Measurements from ENCODE around the gene SLC25A4. TPM values are rescaled to one million over a fixed set of nuclear protein-coding genes. Genes with fewer than 3 reads are reported as not detected.
A peak's percentile ranks its signal among the peaks of the same experiment; 100 is the strongest.

SLC25A4 gene
- total RNA-seq, 6 experiments from 2014 or later, result 24.1 to 36.7 (median 27.0) TPM

DNA sequence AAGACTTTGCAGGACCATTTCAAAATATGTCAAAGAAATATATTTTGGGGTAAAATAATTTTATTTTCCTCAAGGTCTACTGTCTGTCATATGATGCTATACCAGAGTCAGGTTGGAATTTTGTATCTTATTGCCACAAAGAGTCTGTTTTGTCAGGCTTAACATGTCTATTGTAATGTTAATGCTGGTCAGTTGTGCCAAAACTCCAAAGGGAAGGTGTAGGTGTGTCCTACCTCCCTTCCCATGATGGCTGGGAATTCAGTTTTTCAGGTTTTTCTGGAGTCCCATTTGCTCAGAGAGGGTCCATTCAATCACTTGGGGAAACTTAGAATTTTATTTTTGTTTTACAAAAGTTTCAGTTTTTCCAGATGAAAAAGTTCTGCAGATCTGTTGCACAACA lies 33.3 kb upstream of the SLC25A4 start:
- ATAC-seq (peak in 1 of 4 donors; percentile 2), DNase-seq (no peak)
- H3K4me1 ChIP-seq, result peaks cover 0 to 41% (median 18%) of the 10 kb centered on the region in 4 donors
- TF ChIP-seq, protein P1, sequence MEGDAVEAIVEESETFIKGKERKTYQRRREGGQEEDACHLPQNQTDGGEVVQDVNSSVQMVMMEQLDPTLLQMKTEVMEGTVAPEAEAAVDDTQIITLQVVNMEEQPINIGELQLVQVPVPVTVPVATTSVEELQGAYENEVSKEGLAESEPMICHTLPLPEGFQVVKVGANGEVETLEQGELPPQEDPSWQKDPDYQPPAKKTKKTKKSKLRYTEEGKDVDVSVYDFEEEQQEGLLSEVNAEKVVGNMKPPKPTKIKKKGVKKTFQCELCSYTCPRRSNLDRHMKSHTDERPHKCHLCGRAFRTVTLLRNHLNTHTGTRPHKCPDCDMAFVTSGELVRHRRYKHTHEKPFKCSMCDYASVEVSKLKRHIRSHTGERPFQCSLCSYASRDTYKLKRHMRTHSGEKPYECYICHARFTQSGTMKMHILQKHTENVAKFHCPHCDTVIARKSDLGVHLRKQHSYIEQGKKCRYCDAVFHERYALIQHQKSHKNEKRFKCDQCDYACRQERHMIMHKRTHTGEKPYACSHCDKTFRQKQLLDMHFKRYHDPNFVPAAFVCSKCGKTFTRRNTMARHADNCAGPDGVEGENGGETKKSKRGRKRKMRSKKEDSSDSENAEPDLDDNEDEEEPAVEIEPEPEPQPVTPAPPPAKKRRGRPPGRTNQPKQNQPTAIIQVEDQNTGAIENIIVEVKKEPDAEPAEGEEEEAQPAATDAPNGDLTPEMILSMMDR (IDR thresholded peaks at IDR 0.05), result no peak
- TF ChIP-seq POLR2A (IDR thresholded peaks at IDR 0.05), result no peak
- no peak overlapping the region for H3K4me3 ChIP-seq
- H3K9me3 ChIP-seq, result no peaks in the 10 kb centered on the region
- H3K27ac ChIP-seq, result peak overlapping the region in 2 of 3 donors; percentile 73 to 76
- no peaks in the 10 kb centered on the region for H3K36me3 ChIP-seq
- no peaks in the 10 kb centered on the region for H3K27me3 ChIP-seq
- intact Hi-C loops (cut with DNase I), result no loop called here

- peaks cover 0 to 37% (median 15%) of the 10 kb centered on the region in 4 donors for H3K4me1 ChIP-seq
- WGBS (ENCODE audit: insufficient coverage, low coverage, low lambda C conversion rate, missing lambda C conversion rate), result 36% methylated on average over 11 of the region's 11 CpGs
- H3K27me3 ChIP-seq, result no peaks in the 10 kb centered on the region
- H3K9me3 ChIP-seq, result no peaks in the 10 kb centered on the region
- intact Hi-C loops (cut with DNase I), result no loop called here
- no peaks in the 10 kb centered on the region for H3K36me3 ChIP-seq
- DNase-seq, result peak; percentile 55 to 77 (median 75)
- H3K27ac ChIP-seq, result peak overlapping the region in 2 of 3 donors; percentile 73 to 76
- no peak overlapping the region for H3K4me3 ChIP-seq
- TF ChIP-seq, protein P1 (IDR thresholded peaks at IDR 0.05), result no peak
- TF ChIP-seq POLR2A (IDR thresholded peaks at IDR 0.05), result no peak
- peak; percentile 51 to 71 (median 64) for ATAC-seq
Observed at GRCh38 chr4:185110375-185110823, 32.7 kb upstream of the SLC25A4 start.

- Histone ChIP-seq H3K27ac (peak overlapping the region in 1 of 3 donors; percentile 9), H3K4me3 (no peak overlapping the region), H3K27me3 (no peaks in the 10 kb centered on the region), H3K4me1 (peaks cover 0 to 43% (median 14%) of the 10 kb centered on the region in 4 donors), H3K36me3 (no peaks in the 10 kb centered on the region), H3K9me3 (no peaks in the 10 kb centered on the region)
- ATAC-seq, result peak; percentile 19 to 77 (median 64)
- no peak for DNase-seq
- intact Hi-C loops (cut with DNase I), result no loop called here
- 51% methylated on average over 2 of the region's 2 CpGs for WGBS (ENCODE audit: insufficient coverage, low coverage, low lambda C conversion rate, missing lambda C conversion rate)
- TF ChIP-seq POLR2A (IDR thresholded peaks at IDR 0.05), result no peak
- TF ChIP-seq, protein P1 (IDR thresholded peaks at IDR 0.05), result no peak
Observed at GRCh38 chr4:185112104-185112503, 31.0 kb upstream of the SLC25A4 start.

DNA sequence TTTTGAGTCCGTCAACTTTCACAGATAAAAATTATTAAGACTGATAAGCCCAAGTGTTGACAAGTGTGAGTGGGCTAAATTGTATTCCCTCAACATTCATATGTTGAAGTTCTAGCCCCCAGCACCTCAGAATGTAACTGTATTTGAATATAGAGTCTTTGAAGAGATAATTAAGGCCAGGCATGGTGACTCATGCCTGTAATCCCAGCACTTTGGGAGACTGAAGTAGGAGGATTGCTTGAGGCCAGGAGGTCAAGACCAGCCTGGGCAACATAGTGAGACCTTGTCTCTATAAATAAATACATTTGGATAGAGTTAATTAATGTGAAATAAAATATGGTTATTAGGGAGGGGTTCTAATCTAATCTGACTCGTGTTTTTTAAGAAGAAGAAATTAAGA lies 29.7 kb upstream of the SLC25A4 start:
- Histone ChIP-seq H3K4me3 (no peak overlapping the region), H3K9me3 (no peaks in the 10 kb centered on the region), H3K27ac (no peak overlapping the region), H3K36me3 (no peaks in the 10 kb centered on the region), H3K4me1 (peaks cover 0 to 31% (median 10%) of the 10 kb centered on the region in 4 donors), H3K27me3 (no peaks in the 10 kb centered on the region)
- intact Hi-C loops (cut with DNase I), result no loop called here
- 84% methylated on average over 2 of the region's 2 CpGs for WGBS (ENCODE audit: insufficient coverage, low coverage, low lambda C conversion rate, missing lambda C conversion rate)
- TF ChIP-seq, protein P1 (IDR thresholded peaks at IDR 0.05), result no peak
- no peak for TF ChIP-seq POLR2A (IDR thresholded peaks at IDR 0.05)
- DNase-seq (no peak), ATAC-seq (no peak)

Data from right lobe of liver (tissue), 6 donors.